GM18511 (cell line): ENCODE data around the gene DHRS4L2.
"Not testable (repeated sequence)": the region's sequence is repeated elsewhere in the genome, so short reads cannot be mapped to it uniquely, and the experiment has no call there.

Source experiments
- ATAC-seq: cut with Tn5 transposase; IDR thresholded peaks from one replicate; pipeline ENCODE4 v1.9.1; 2021; ENCODE audit warnings: mild to moderate bottlenecking, moderate library complexity; ENCODE audit not compliant: unreplicated experiment

The DHRS4L2 gene

DNA sequence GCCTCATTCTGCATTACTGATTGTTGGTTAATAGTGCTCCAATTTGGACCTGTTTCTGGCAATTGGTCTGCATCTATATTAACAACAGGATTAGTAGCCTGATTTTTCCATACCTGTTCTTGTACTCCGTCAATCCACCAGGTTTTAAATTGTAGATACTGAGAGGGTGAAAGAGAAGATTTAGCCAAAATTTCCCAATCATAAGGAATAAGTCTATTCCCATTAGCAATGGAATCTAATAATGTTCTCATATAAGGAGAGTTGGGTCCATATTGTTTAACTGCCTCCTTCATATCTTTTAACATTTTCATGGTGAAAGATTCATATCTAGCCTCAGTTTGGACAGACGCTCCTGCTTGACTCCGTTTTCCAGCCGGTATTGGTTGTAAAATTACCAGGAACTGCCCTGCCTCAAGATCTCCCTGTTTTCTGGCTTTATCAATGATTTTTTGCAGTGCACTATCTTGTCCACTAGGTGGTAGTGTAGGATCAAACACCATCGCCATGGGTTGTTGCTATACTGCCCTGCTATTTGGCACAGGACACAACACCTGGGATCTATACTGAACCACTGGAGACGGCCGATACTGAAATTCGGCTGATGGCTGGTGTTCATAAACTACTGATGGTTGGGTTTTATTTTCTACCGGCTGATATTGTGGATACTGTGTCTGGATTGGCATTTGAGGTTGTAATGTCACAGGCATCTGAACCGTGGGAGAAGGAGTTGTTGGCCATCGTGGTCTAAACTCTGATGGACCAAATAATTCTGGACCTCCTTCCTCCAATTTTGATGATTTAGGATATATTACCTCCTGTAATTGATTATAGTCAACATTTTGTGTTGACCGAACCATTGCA is 25.2 kb downstream of the DHRS4L2 start:
- ATAC-seq = no peak

DNA sequence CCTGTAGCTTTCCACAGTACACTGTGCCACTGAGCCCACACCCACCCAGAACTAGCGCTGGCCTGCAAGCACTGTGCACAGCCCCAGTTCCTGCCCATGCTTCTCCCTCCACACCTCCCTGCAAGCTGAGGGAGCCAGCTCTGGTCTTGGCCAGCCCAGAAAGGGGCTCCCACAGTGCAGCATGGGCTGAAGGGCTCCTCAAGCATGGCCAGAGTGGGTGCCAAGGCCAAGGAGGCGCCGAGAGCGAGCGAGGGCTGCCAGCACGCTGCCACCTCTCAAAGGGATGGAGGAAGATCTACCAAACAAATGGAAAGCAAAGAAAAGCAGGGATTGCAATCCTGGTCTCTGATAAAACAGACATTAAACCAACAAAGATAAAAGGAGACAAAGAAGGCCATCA is 27.0 kb downstream of the DHRS4L2 start:
- ATAC-seq = not testable (repeated sequence)

GRCh38 chr14:24018978-24019377 is 30.2 kb downstream of the DHRS4L2 start:
- ATAC-seq = not testable (repeated sequence)

DNA sequence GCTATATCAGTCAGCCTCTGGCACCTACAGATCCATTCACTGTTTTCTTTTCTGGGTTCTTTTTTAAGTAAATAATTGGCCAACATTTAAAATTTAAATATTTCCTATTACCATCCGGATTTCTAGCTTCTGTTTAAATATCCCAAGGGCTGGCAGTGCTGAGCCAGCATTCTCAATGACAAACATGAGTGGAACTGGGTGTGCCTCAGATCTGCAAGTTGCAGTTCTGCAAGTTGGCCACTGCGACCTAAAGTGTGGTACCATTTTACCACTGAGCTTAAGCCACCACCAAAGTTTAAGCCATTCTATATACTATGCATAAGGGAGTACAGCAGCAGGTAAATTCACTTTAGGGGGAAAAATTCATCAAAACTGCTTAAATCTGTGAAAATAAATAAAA is 31.2 kb downstream of the DHRS4L2 start:
- not testable (repeated sequence) for ATAC-seq

DNA sequence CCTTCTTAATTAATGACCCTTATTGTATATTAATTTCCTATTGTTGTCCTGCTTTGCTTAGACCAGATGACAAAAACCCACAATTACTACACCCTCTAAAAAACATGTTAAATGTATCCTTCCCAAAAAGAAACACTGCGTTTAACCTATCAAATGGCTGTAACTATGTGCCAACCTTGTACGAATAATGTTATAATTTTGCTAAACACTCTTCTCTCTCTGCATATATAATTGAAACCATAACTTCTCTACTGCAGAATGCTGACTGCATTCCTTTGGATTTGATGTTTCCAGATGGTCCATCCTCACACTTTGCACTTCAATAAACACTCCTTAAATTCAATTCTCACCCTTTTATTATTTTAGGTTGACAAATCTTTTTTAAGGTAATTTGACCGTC is 31.8 kb downstream of the DHRS4L2 start:
- ATAC-seq = not testable (repeated sequence)

- ATAC-seq = not testable (repeated sequence)
Observed at GRCh38 chr14:24024939-24025418, 36.2 kb downstream of the DHRS4L2 start.

DNA sequence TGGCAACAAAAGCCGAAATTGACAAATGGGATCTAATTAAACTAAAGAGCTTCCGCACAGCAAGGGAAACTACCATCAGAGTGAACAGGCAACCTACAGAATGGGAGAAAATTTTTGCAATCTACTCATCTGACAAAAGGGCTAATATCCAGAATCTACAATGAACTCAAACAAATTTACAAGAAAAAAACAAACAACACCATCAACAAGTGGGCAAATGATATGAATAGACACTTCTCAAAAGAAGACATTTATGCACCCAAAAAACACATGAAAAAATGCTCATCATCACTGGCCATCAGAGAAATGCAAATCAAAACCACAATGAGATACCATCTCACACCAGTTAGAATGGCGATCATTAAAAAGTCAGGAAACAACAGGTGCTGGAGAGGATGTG is 41.0 kb downstream of the DHRS4L2 start:
- ATAC-seq = not testable (repeated sequence)

GRCh38 chr14:24031331-24031730 is 42.6 kb downstream of the DHRS4L2 start:
- not testable (repeated sequence) for ATAC-seq

DNA sequence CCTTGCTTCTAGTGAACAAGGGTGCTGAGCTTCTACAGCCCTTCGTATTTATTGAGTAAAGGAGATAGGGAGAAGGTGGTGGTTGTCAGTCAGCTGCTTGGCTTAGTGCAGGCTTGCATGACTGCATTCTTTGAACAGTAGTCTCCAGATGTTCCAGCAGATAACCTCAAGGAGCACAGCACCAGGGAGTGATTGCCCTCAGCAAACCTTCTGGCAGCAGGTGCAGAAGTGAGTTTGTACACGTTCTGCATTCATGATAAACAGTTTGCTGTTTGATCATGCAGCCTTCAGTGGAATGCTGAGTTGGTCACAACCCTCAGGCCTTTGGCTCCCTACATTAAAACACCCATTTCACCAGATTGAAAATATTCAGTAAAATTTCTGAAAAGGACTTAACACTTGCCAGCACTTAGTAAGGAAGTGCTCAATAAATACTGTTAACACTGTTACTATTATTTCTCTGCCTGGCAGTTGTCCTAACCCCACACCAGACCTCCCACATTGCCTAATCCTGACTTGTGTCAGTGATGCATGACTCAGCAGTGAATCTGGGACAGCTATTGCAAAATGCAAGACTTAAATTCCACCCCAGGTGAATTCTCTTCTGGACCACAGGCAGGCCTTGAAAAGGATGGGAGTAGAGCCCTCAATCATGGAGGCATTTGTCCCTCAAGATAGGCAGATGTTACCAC is 44.1 kb downstream of the DHRS4L2 start:
- no peak for ATAC-seq

DNA sequence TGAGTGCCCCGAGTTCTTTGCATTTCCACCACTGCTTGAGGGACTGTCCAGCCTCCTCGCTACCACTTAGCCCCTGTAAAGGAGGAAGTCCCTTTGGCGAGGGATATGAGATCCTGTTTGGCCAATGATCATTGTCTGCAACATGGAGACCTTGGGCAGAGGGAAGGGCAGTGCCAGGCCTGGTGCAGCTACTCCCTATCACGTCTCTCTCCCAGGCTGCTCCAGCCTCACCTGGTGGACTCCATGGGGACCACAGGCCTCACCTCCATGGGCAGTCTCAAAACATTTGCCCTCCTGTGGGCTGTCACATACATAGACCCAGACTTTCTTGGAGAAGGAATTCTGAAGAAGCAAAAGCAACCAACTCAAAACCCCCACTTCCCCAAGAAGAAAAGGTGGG is 47.0 kb downstream of the DHRS4L2 start:
- peak; percentile 16 for ATAC-seq

- ATAC-seq = peak; percentile 78
Observed at GRCh38 chr14:24036169-24036962, 47.6 kb downstream of the DHRS4L2 start.

GRCh38 chr14:24036963-24037657 is 48.4 kb downstream of the DHRS4L2 start:
- peak; percentile 20 for ATAC-seq

DNA sequence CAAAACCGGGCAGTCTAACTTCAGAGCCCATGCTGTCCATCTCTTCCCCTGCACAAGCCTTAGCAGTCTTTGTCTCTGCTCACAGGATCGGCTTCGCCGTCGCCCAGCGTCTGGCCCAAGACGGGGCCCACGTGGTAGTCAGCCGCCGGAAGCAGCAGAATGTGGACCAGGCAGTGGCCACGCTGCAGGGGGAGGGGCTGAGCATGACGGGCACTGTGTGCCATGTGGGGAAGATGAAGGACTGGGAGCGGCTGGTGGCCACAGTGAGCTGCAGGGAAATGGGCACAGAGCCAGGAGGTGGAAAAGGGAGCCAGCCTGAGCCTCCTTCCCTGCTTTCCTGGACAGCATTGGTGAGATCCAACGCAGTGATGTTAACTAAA is 48.9 kb downstream of the DHRS4L2 start:
- no peak for ATAC-seq

DNA sequence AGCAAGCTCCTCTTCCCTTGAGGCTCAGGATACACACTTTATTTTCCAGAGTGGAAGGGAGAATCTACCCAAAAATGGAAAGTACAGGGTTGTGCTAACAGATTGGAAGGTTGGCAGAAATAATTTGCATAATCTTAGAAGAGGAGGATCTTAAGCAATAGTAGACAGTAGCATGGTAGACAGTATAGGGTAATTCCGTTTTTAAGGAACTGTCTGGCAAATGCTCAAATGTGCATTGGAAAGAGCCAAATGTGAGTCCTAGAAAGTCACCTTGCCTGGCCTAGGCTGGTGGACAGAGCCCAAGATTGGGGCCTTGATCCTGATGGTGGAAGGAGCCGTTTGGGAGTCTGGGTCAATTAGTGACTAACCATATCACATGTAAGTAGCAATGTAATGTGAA is 50.0 kb downstream of the DHRS4L2 start:
- ATAC-seq = no peak

GRCh38 chr14:24040692-24041091 is 52.0 kb downstream of the DHRS4L2 start:
- no peak for ATAC-seq

GRCh38 chr14:24042746-24043145 is 54.0 kb downstream of the DHRS4L2 start:
- no peak for ATAC-seq

DNA sequence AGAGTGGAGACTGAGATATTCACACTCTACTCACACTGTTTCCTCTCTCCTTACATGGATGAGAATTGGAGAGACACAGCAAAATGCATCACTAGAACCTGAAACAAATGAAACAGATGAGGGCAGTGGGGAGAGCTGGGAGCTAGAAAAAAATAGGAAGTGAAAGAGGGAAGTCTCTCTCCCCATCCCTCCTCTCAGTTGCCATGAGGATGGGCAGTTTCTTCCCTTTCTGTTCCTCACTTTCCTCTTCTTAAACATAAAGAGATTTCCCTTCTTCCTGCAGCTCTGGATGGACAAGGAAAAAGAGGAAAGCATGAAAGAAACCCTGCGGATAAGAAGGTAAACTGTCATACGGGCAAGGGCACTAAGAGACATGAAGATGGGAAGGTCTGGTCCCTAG is 60.3 kb downstream of the DHRS4L2 start:
- ATAC-seq = not testable (repeated sequence)

GRCh38 chr14:24050753-24051152 is 62.0 kb downstream of the DHRS4L2 start:
- not testable (repeated sequence) for ATAC-seq

DNA sequence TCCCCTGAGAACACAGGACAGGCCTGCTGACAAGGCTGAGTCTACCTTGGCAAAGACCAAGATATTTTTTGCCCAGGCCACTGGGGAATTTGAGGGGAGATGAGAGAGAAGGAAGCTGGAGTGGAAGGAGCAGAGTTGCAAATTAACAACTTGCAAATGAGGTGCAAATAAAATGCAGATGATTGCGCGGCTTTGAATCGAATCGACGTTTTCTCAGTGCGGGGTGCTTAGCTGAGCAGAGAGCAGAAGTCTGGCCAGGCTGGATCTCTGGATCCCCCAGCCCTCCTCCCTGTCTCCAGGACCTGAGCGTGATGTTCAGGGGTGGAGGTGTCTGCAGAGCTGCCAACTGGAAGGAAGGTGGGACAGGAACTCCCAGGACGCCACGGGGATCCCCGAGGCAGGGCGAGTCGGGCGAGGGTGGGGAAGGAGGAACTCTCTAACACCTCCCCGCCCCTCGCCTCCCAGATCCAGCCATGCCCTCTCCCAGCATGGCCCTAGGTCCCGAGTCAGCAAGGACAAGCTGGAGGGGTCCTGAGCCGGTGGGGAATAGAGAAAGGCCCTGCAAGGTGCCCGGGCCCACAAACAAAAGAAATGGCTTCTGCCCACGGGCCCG is 62.6 kb downstream of the DHRS4L2 start:
- ATAC-seq = no peak
